Lower lobe of right lung (tissue), 2 donors: ENCODE data around the gene PRDM10. TPM values are rescaled to one million over a fixed set of nuclear protein-coding genes. Genes with fewer than 3 reads are reported as not detected.

Experiments used
- ATAC-seq, 2 donors: fragments of 200-7000 bp; cut with Tn5 transposase; one replicate each; pipeline ENCODE4 v1.9.1; 2020 to 2022; ENCODE audit warnings: mild to moderate bottlenecking in 2 of 2, moderate library complexity in 2 of 2
- DNase-seq: peaks from one replicate; pipeline ENCODE4 v3.0.0-alpha.2; 2020
- H3K27ac ChIP-seq: fragments of 200-600 bp; one replicate; pipeline ENCODE4 v1.8.0; 2022
- H3K27me3 ChIP-seq: fragments of 200-600 bp; one replicate; pipeline ENCODE4 v1.8.0; 2022; ENCODE audit warnings: low read depth
- H3K36me3 ChIP-seq: fragments of 200-600 bp; one replicate; pipeline ENCODE4 v1.8.0; 2022; ENCODE audit warnings: mild to moderate bottlenecking
- H3K4me1 ChIP-seq: fragments of 200-600 bp; one replicate; pipeline ENCODE4 v1.8.0; 2022
- H3K4me3 ChIP-seq: fragments of 200-600 bp; one replicate; pipeline ENCODE4 v1.8.0; 2022; ENCODE audit warnings: mild to moderate bottlenecking
- H3K9me3 ChIP-seq: fragments of 200-600 bp; one replicate; pipeline ENCODE4 v1.8.0; 2022
- CTCF ChIP-seq: fragments of 200-600 bp; IDR thresholded peaks from one replicate; pipeline ENCODE4 v1.8.0; 2022; ENCODE audit warnings: antibody characterized with exemption, mild to moderate bottlenecking
- intact Hi-C: fragments of 100-400 bp; cut with DNase I; formaldehyde crosslinking; loops from one replicate; pipeline ENCODE4 v1.11.0; 2022
- total RNA-seq: library from RNA; stranded (reverse); fragmentation: NEBNext Ultra II Directional; extraction: Animal tissue kit (Norgen Biotek cat#: 25700); gene quantifications from one replicate; pipeline ENCODE4 v1.2.1, GENCODE V29; 2021
- donor health status: DM: no; HTN: yes; CAD: no; lungs with severe emphysema.

The PRDM10 gene
- total RNA-seq, 1 donor from 2014 or later, result 9.5 TPM

GRCh38 chr11:129980086-129980485, 22.5 kb downstream of the PRDM10 start:
- no peak overlapping the region for H3K4me3 ChIP-seq
- no peak for TF ChIP-seq CTCF
- intact Hi-C loops, result no loop called here
- DNase-seq (no peak), ATAC-seq (no peak)
- H3K27me3 ChIP-seq, result no peaks in the 10 kb centered on the region
- H3K9me3 ChIP-seq, result no peaks in the 10 kb centered on the region
- no peak overlapping the region for H3K27ac ChIP-seq
- H3K4me1 ChIP-seq, result no peaks in the 10 kb centered on the region
- no peaks in the 10 kb centered on the region for H3K36me3 ChIP-seq

GRCh38 chr11:129979046-129979605, 23.5 kb downstream of the PRDM10 start:
- no peaks in the 10 kb centered on the region for H3K27me3 ChIP-seq
- DNase-seq (no peak), ATAC-seq (no peak)
- no peaks in the 10 kb centered on the region for H3K36me3 ChIP-seq
- intact Hi-C loops, result no loop called here
- no peak for TF ChIP-seq CTCF
- H3K9me3 ChIP-seq, result no peaks in the 10 kb centered on the region
- no peaks in the 10 kb centered on the region for H3K4me1 ChIP-seq
- no peak overlapping the region for H3K4me3 ChIP-seq
- no peak overlapping the region for H3K27ac ChIP-seq

- intact Hi-C loops, result no loop called here
- Histone ChIP-seq H3K27ac (no peak overlapping the region), H3K27me3 (no peaks in the 10 kb centered on the region), H3K4me3 (no peak overlapping the region), H3K36me3 (no peaks in the 10 kb centered on the region), H3K4me1 (no peaks in the 10 kb centered on the region), H3K9me3 (no peaks in the 10 kb centered on the region)
- DNase-seq (no peak), ATAC-seq (no peak)
- no peak for TF ChIP-seq CTCF
Measured at GRCh38 chr11:129978447-129978846, 24.2 kb downstream of the PRDM10 start.

- no peaks in the 10 kb centered on the region for H3K9me3 ChIP-seq
- no peak overlapping the region for H3K4me3 ChIP-seq
- no peaks in the 10 kb centered on the region for H3K4me1 ChIP-seq
- H3K36me3 ChIP-seq, result no peaks in the 10 kb centered on the region
- no peaks in the 10 kb centered on the region for H3K27me3 ChIP-seq
- TF ChIP-seq CTCF, result no peak
- intact Hi-C loops, result no loop called here
- DNase-seq (no peak), ATAC-seq (no peak)
- H3K27ac ChIP-seq, result no peak overlapping the region
Measured at GRCh38 chr11:129976328-129976727, 26.3 kb downstream of the PRDM10 start.

- DNase-seq, result no peak
- no peaks in the 10 kb centered on the region for H3K9me3 ChIP-seq
- TF ChIP-seq CTCF, result no peak
- intact Hi-C loops, result no loop called here
- ATAC-seq, result no peak
- no peak overlapping the region for H3K4me3 ChIP-seq
- H3K4me1 ChIP-seq, result no peaks in the 10 kb centered on the region
- no peaks in the 10 kb centered on the region for H3K27me3 ChIP-seq
- no peaks in the 10 kb centered on the region for H3K36me3 ChIP-seq
- H3K27ac ChIP-seq, result no peak overlapping the region
Measured at GRCh38 chr11:129975543-129975942, 27.1 kb downstream of the PRDM10 start.

- DNase-seq, result no peak
- Histone ChIP-seq H3K27me3 (no peaks in the 10 kb centered on the region), H3K9me3 (no peaks in the 10 kb centered on the region), H3K4me3 (no peak overlapping the region), H3K27ac (no peak overlapping the region), H3K36me3 (no peaks in the 10 kb centered on the region), H3K4me1 (no peaks in the 10 kb centered on the region)
- intact Hi-C loops, result no loop called here
- TF ChIP-seq CTCF, result no peak
- no peak for ATAC-seq
Measured at GRCh38 chr11:129974672-129975071, 28.0 kb downstream of the PRDM10 start.
